Activated naive CD4-positive, alpha-beta T cell treated with anti-CD3 and anti-CD28 coated beads, Interleukin-2, amount 10 ng/mL, durations not matched to agents 7 days and 5 days (primary cell): ENCODE measurements around the gene USP7.
"Not testable (repeated sequence)": the region's sequence is repeated elsewhere in the genome, so short reads cannot be mapped to it uniquely, and the experiment has no call there.

ENCODE experiments used
- CTCF ChIA-PET: fragments of 350-600 bp; sonication (Branson Sonifier 250); formaldehyde crosslinking; loops from one replicate; lab custom pipeline; 2021; ENCODE audit warnings: antibody characterized with exemption; lab: Charles Lee
- DNase-seq: peaks from one replicate; pipeline ENCODE4 v3.0.0-alpha.2; 2020
- H3K27ac Mint-ChIP-seq: one replicate; pipeline ENCODE4 v1.8.0; 2021; ENCODE audit warnings: mild to moderate bottlenecking, moderate library complexity, mixed read lengths
- H3K27me3 Mint-ChIP-seq: one replicate; pipeline ENCODE4 v1.8.0; 2021; ENCODE audit warnings: mild to moderate bottlenecking, mixed read lengths
- H3K36me3 Mint-ChIP-seq: one replicate; pipeline ENCODE4 v1.8.0; 2021; ENCODE audit warnings: mixed read lengths
- H3K4me1 Mint-ChIP-seq: one replicate; pipeline ENCODE4 v1.8.0; 2021; ENCODE audit warnings: mixed read lengths
- H3K4me3 Mint-ChIP-seq: one replicate; pipeline ENCODE4 v1.8.0; 2021; ENCODE audit warnings: mild to moderate bottlenecking, moderate library complexity, mixed read lengths
- H3K9me3 Mint-ChIP-seq: one replicate; pipeline ENCODE4 v1.8.0; 2021; ENCODE audit warnings: mixed read lengths

The USP7 gene

DNA sequence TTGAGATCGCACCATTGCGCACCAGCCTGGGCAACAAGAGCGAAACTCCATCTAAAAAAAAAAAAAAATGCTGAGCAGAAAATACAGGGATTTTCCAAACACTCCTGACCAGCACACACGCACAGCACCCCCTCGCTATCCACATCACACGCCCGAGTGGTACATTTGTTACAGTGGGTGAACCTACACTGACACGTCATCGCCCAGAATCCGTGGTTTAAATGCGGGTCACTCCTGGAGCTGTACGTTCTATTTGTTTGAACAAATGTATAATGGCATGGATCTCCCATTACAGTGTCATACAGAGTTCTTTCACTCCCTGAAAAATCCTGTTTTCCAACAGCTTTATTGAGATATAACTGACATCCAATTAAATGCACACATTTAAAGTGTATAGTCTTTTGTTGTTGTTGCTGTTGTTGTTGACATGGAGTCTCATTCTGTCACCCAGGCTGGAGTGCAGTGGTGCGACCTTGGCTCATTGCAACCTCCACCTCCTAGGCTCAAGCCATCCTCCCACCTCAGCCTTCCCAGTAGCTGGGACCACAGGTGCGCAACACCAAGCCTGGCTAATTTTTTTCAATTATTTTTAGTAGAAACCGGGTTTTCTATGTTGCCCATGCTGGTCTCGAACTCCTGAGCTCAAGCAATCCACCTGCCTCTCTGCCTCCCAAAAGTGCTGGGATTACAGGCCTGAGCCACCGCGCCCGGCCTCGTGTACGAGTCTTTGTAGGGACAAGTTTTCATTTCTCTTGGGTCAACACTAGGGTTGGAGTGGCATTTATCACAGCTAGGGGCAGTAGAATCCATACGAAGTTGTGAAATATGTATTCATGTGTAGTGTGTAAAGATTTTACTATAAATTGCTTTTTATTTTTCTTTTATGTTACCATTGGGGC, 90.5 kb downstream of the USP7 start:
- CTCF ChIA-PET, result interaction anchor here (0.9 to 2.7 kb wide), 8 partner anchors 7 to 306 kb away, joined by 3 to 11 read pairs (median 4); no protein-coding TSS in a partner anchor
- no peaks in the 10 kb centered on the region for H3K9me3 Mint-ChIP-seq
- DNase-seq, result no peak
- H3K27ac Mint-ChIP-seq, result peak overlapping the region; percentile 5
- H3K4me1 Mint-ChIP-seq, result peaks cover 41% of the 10 kb centered on the region
- H3K36me3 Mint-ChIP-seq, result peaks cover 2% of the 10 kb centered on the region
- H3K4me3 Mint-ChIP-seq, result no peak overlapping the region
- H3K27me3 Mint-ChIP-seq, result peaks cover 13% of the 10 kb centered on the region

DNA sequence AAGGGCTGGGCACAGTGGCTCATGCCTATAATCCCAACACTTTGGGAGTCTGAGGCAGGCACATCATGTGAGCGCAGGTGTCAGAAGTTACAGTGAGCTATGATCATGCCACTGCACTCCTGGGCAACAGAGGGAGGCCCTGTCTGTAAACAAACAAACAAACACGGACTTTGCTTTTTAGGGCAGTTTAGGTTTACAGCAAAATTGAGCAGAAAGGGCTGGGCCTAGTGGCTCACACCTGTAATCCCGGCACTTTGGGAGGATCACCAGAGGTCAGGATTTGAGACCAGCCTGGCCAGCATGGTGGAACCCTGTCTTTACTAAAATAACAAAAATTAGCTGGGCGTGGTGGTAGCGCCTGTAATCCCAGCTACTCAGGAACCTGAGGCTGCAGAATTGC, 91.6 kb downstream of the USP7 start:
- Mint-ChIP-seq H3K27ac (no peak overlapping the region), H3K36me3 (peaks cover 10% of the 10 kb centered on the region), H3K9me3 (no peaks in the 10 kb centered on the region), H3K4me1 (peaks cover 38% of the 10 kb centered on the region), H3K4me3 (no peak overlapping the region), H3K27me3 (peaks cover 3% of the 10 kb centered on the region)
- DNase-seq, result no peak
- CTCF ChIA-PET, result interaction anchor here (2.4 kb wide), 1 partner anchor 8 kb away, joined by 11 read pairs; no protein-coding TSS in a partner anchor

- CTCF ChIA-PET, result interaction anchor here (3.1 kb wide), 1 partner anchor 9 kb away, joined by 20 read pairs; no protein-coding TSS in a partner anchor
These were observed 93.8 kb downstream of the USP7 start for GRCh38 chr16:8869988-8870241.

DNA sequence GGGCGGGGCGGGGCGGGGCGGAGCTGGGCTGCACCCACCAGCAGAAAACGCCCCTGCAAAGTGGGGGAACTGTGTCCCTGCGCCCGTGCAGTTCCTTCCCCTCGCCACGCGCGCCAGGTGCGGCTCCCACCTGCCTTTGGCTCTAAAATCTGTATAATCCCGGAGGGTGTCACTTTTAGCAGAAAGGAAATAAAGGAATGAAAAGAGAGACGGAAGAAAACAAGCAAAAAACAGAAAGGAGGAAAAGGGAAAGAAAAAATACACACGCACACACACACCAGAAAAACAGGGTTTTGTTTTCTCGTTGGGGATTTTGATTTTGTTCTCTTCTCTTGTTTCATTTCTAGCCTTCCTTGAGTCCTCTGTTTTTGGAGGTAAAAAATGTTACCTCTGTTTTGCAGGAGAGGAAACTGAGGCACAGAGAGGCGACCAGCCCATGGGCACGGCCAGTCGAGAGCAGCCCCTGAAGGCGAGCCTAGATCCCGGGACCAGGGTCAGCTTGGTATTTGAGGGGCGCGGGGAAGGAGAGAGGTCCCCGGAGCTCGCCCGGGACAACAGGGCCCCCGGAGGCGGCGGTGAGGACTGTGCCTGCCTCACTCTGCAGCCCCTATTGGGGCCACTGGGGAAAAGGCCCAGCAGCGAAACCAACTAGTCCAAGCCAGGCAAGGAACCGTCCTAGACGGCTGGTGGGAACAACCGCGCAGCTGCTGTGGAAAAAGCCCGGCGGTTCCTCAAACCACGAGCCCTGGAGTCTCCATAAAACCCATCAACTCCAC, 94.3 kb downstream of the USP7 start:
- H3K4me3 Mint-ChIP-seq, result peak overlapping the region; percentile 96
- H3K27ac Mint-ChIP-seq, result peak overlapping the region; percentile 92
- H3K9me3 Mint-ChIP-seq, result no peaks in the 10 kb centered on the region
- H3K27me3 Mint-ChIP-seq, result no peaks in the 10 kb centered on the region
- CTCF ChIA-PET, result interaction anchor here (1.4 to 3.1 kb wide), 2 partner anchors 10 to 266 kb away, joined by 3 to 20 read pairs; no protein-coding TSS in a partner anchor
- no peak for DNase-seq
- H3K36me3 Mint-ChIP-seq, result peaks cover 16% of the 10 kb centered on the region
- H3K4me1 Mint-ChIP-seq, result peaks cover 53% of the 10 kb centered on the region

More at GRCh38 chr16:8869988-8870241, 93.8 kb downstream of the USP7 start:
- H3K4me3 Mint-ChIP-seq, H3K9me3 Mint-ChIP-seq, DNase-seq, H3K27me3 Mint-ChIP-seq: not testable (repeated sequence)
- Mint-ChIP-seq H3K4me1 (peaks cover 54% of the 10 kb centered on the region), H3K27ac (peak overlapping the region; percentile 92), H3K36me3 (peaks cover 16% of the 10 kb centered on the region)

DNA sequence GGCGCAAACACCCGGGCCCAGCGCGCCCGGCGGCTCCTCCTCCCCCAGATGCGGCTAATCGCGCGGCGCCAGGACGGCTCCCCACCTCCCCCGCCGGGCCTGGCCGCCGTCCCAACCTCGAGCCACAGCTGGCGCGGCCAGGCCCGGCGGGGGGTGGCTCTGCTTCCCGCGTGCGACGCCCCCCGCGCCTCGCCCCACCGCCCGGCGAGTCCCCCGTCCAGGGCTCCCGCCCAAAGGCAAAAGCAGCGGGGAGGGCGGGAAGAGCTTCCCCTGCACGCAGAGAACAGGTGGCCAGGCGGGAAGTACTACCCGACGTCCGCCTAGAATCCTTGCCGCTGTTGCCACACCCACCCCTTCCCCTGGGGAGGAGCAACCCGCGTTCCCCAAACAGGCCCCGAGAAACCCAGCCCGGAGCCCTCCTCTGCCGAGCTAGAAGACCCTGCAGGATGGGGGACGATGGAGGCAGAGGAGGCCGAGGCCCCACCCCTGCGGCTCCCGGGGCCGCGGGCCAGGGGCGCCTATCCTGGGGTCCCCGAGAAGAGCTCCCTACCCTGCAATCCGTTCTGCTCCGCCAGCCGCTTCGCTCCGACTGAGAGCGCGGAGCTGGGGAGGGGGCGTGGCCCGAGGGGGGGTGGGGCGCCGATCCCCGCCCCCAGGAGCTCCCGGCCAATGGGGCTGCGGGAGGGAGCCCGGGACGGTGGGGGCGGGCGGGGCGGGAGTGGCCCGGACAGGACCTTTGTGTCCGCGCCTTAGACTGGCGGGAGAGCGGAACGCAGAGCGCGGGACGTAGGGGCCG, 95.1 kb downstream of the USP7 start, which contains the start of gene CARHSP1:
Gene CARHSP1 (minus strand): TSS at position 591 of the 796 bp plus-strand sequence. CDS start 9,678 bp downstream, outside the sequence.
- no peaks in the 10 kb centered on the region for H3K9me3 Mint-ChIP-seq
- CTCF ChIA-PET, result interaction anchor here (1.4 to 3.1 kb wide), 2 partner anchors 11 to 267 kb away, joined by 3 to 20 read pairs; no protein-coding TSS in a partner anchor
- peak within 1 kb of the TSS; percentile 96 for H3K4me3 Mint-ChIP-seq
- peaks cover 55% of the 10 kb centered on the region for H3K4me1 Mint-ChIP-seq
- H3K27me3 Mint-ChIP-seq, result no peaks in the 10 kb centered on the region
- H3K27ac Mint-ChIP-seq, result peak within 1 kb of the TSS; percentile 97
- H3K36me3 Mint-ChIP-seq, result peaks cover 22% of the 10 kb centered on the region
- peak; percentile 91 for DNase-seq

- Mint-ChIP-seq H3K4me1 (peaks cover 53% of the 10 kb centered on the region), H3K36me3 (peaks cover 22% of the 10 kb centered on the region), H3K9me3 (no peaks in the 10 kb centered on the region), H3K27ac (peak overlapping the region; percentile 97), H3K4me3 (peak overlapping the region; percentile 96), H3K27me3 (no peaks in the 10 kb centered on the region)
- CTCF ChIA-PET, result interaction anchor here (1.1 to 3.1 kb wide), 2 partner anchors 11 to 13 kb away, joined by 4 to 20 read pairs; no protein-coding TSS in a partner anchor
- peak; percentile 86 for DNase-seq
These were observed 95.7 kb downstream of the USP7 start for GRCh38 chr16:8867932-8868415.

DNA sequence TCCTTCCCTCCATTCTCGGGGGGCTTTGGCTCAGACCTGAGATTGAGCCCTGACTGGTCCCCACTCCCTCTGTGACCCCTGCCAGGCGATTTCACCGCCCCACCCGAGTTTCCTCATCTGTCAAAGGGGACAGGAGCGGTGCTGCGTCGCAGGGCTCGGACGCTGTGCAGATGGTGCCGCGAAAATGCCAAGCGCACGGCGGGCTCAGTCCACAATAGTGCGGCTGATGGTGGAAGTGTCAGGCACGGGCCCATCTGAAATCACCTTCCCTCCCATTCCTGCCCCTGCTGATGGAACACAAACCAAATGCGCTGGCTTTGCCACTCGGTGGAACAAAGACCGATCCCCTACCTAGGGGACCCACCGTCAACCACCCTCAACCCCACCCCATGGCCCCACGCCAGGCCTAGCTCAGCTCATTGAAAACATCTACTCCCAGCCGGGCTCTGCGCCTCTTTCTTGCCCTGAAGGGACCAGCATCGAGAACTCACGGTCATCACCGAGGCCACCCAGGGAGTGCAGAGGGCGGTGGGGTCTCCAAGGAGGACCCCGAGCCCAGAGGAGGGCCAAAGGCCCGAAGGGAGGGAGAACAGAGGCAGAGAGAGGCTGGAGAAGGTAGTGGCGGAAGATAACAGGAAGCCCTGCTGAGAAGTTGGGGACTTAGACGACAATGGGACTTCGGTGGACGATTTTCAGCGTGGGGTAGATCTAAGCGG, 96.3 kb downstream of the USP7 start:
- no peaks in the 10 kb centered on the region for H3K9me3 Mint-ChIP-seq
- H3K36me3 Mint-ChIP-seq, result peaks cover 23% of the 10 kb centered on the region
- peak; percentile 42 for DNase-seq
- CTCF ChIA-PET, result interaction anchor here (1.1 to 3.1 kb wide), 2 partner anchors 12 to 14 kb away, joined by 4 to 20 read pairs; no protein-coding TSS in a partner anchor
- peak overlapping the region; percentile 97 for H3K27ac Mint-ChIP-seq
- H3K27me3 Mint-ChIP-seq, result no peaks in the 10 kb centered on the region
- H3K4me3 Mint-ChIP-seq, result peak overlapping the region; percentile 96
- peaks cover 56% of the 10 kb centered on the region for H3K4me1 Mint-ChIP-seq

DNA sequence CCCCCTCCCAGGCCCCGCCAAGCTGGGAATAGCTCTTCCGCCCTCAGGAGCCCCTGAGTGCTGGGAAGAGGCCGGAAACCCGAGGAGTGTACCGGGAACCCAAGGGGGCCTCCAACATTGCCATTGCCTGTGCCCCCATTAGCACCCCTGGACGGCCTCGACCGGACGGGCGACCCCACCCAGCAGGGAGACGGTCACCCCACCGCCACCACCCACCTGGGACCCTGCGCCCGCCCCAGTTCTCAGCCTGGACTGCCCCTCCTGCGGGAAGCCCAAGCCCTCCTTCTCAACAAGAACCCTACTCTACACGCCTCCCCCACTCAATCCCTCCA, 96.9 kb downstream of the USP7 start:
- Mint-ChIP-seq H3K4me1 (peaks cover 60% of the 10 kb centered on the region), H3K27ac (peak overlapping the region; percentile 97), H3K27me3 (no peaks in the 10 kb centered on the region), H3K4me3 (peak overlapping the region; percentile 96), H3K9me3 (no peaks in the 10 kb centered on the region), H3K36me3 (peaks cover 27% of the 10 kb centered on the region)
- CTCF ChIA-PET, result interaction anchor here (1.1 to 3.1 kb wide), 2 partner anchors 13 to 15 kb away, joined by 4 to 20 read pairs; no protein-coding TSS in a partner anchor
- no peak for DNase-seq

GRCh38 chr16:8866118-8866883, 97.4 kb downstream of the USP7 start:
- Mint-ChIP-seq H3K36me3 (peaks cover 27% of the 10 kb centered on the region), H3K4me3 (peak overlapping the region; percentile 96), H3K27ac (peak overlapping the region; percentile 84), H3K4me1 (peaks cover 62% of the 10 kb centered on the region), H3K9me3 (no peaks in the 10 kb centered on the region), H3K27me3 (no peaks in the 10 kb centered on the region)
- no peak for DNase-seq
- CTCF ChIA-PET, result interaction anchor here (1.1 kb wide), 1 partner anchor 8 kb away, joined by 5 read pairs; no protein-coding TSS in a partner anchor

GRCh38 chr16:8865145-8865882, 98.4 kb downstream of the USP7 start:
- H3K9me3 Mint-ChIP-seq, result no peaks in the 10 kb centered on the region
- DNase-seq, result no peak
- H3K4me1 Mint-ChIP-seq, result peaks cover 58% of the 10 kb centered on the region
- H3K4me3 Mint-ChIP-seq, result peak overlapping the region; percentile 96
- H3K36me3 Mint-ChIP-seq, result peaks cover 29% of the 10 kb centered on the region
- H3K27me3 Mint-ChIP-seq, result no peaks in the 10 kb centered on the region
- H3K27ac Mint-ChIP-seq, result peak overlapping the region; percentile 67
- CTCF ChIA-PET, result interaction anchor here (1.1 kb wide), 1 partner anchor 9 kb away, joined by 5 read pairs; no protein-coding TSS in a partner anchor

DNA sequence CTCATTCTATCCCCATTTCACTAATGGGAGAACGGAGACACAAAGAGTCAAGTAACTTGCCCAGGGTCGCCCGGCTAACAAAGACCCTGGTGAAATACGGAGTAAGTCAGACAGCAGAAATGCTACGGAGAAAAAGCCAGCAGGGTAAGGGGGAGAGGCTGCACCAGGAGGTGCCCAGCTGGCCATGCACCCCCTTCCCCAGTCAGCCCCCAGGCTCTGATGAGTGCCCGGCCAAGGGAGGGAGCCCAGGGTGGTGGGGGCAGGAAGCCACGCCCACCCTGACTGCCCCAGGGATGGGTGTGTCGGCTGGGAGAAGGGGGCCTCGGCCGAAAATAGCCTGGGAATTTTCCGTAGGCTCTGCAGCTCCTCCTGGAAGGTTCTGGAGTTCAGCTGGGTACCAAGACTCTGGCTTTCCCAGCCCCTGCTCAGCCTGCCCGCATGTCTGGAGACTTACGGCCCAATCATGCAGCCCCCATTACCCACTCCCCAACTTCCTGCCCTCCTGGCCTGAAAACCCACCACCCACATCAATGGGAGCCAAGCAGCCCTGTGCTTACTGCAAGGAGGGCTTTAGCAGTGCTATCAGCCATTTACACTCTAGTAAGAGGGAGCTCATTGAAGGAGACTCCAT, 99.1 kb downstream of the USP7 start:
- H3K27ac Mint-ChIP-seq, result peak overlapping the region; percentile 45
- H3K27me3 Mint-ChIP-seq, result no peaks in the 10 kb centered on the region
- peaks cover 31% of the 10 kb centered on the region for H3K36me3 Mint-ChIP-seq
- peaks cover 55% of the 10 kb centered on the region for H3K4me1 Mint-ChIP-seq
- no peak for DNase-seq
- H3K4me3 Mint-ChIP-seq, result peak overlapping the region; percentile 2
- no peaks in the 10 kb centered on the region for H3K9me3 Mint-ChIP-seq
- CTCF ChIA-PET, result interaction anchor here (1.1 kb wide), 1 partner anchor 9 kb away, joined by 5 read pairs; no protein-coding TSS in a partner anchor
